Fibroblast of lung (primary cell): Measurements from ENCODE around the gene GTF2A1. TPM values are rescaled to one million over a fixed set of nuclear protein-coding genes. Genes with fewer than 3 reads are reported as not detected.
"Not testable (repeated sequence)": the region's sequence is repeated elsewhere in the genome, so short reads cannot be mapped to it uniquely, and the experiment has no call there.

Source experiments
- DNase-seq, 2 donors: peaks; one replicate each; pipeline versions ENCODE4 v3.0.0 to v3.0.0-alpha.2; 2010; ENCODE audit warnings: low read depth in 2 of 2
- H2AFZ ChIP-seq: 2 replicates; pipeline ENCODE4 v1.5.1; 2012; ENCODE audit warnings: low read length, control low read depth, inconsistent platforms
- H3K27ac ChIP-seq: 2 replicates; pipeline ENCODE4 v1.5.1; 2011; ENCODE audit warnings: low read length, control low read depth; ENCODE audit not compliant: insufficient read depth
- H3K27me3 ChIP-seq: 2 replicates; pipeline ENCODE4 v1.5.1; 2011; ENCODE audit warnings: mild to moderate bottlenecking, low read length; ENCODE audit not compliant: control insufficient read depth, insufficient read depth
- H3K36me3 ChIP-seq: 2 replicates; pipeline ENCODE4 v1.5.1; 2011; ENCODE audit warnings: low read length; ENCODE audit not compliant: control insufficient read depth, insufficient read depth
- H3K4me1 ChIP-seq: 2 replicates; pipeline ENCODE4 v1.5.1; 2011; ENCODE audit warnings: low read length; ENCODE audit not compliant: control insufficient read depth, insufficient read depth; ENCODE audit errors: extremely low read depth
- H3K4me2 ChIP-seq: 2 replicates; pipeline ENCODE4 v1.5.1; 2011; ENCODE audit warnings: low read length, control low read depth; ENCODE audit not compliant: insufficient read depth; ENCODE audit errors: extremely low read depth
- H3K4me3 ChIP-seq, 4 experiments: fragments of 200-600 bp in 1 of 4; sonication (generic) in 1 of 4; replicated peaks in 1 of 4; 2 replicates each; pipeline ENCODE4 v1.5.1; 2011 to 2016; ENCODE audit warnings: low read length in 4 of 4, low read depth in 3 of 4, mild to moderate bottlenecking in 3 of 4, control low read depth in 2 of 4, inconsistent platforms in 1 of 4, mixed read lengths in 1 of 4; ENCODE audit not compliant: insufficient read depth in 1 of 4; ENCODE audit errors: control extremely low read depth in 1 of 4
- H3K79me2 ChIP-seq: 2 replicates; pipeline ENCODE4 v1.5.1; 2012; ENCODE audit warnings: mild to moderate bottlenecking, low read length, inconsistent platforms; ENCODE audit not compliant: control insufficient read depth, insufficient read depth
- H3K9ac ChIP-seq: 2 replicates; pipeline ENCODE4 v1.5.1; 2011; ENCODE audit warnings: mild to moderate bottlenecking, low read length, control low read depth; ENCODE audit not compliant: insufficient read depth
- H3K9me3 ChIP-seq: 2 replicates; pipeline ENCODE4 v1.5.1; 2012; ENCODE audit warnings: low read depth, low read length; ENCODE audit not compliant: control insufficient read depth, insufficient read depth
- H4K20me1 ChIP-seq: 2 replicates; pipeline ENCODE4 v1.5.1; 2011; ENCODE audit warnings: low read length; ENCODE audit not compliant: control insufficient read depth, insufficient read depth; ENCODE audit errors: extremely low read depth
- EZH2 ChIP-seq: IDR thresholded peaks from 2 replicates; pipeline ENCODE4 v1.5.1; 2012; ENCODE audit warnings: low read length, control low read depth, mild to moderate bottlenecking; ENCODE audit errors: missing control alignments
- polyA plus RNA-seq, 2 donors: library from polyadenylated mRNA; depleted of rRNA in 1 of 2; stranded (reverse) in 1 of 2; unstranded in 1 of 2; fragments of >200 nt; gene quantifications; 2 replicates each; pipeline ENCODE4 v1.2.1, GENCODE V29; 2011 to 2012; ENCODE audit warnings: missing spikeins in 1 of 2
- total RNA-seq: library from RNA; depleted of rRNA; stranded (reverse); fragments of >200 nt; gene quantifications from 2 replicates; pipeline ENCODE4 v1.2.1, GENCODE V29; 2014
- TF ChIP-seq, protein P1 (sequence below), 2 donors: IDR thresholded peaks in 1 of 2; conservative IDR thresholded peaks in 1 of 2; 1 replicate in 1 of 2; 2 replicates in 1 of 2; pipeline ENCODE4 v1.5.1; 2011 to 2012; ENCODE audit warnings: low read length in 2 of 2, control low read depth in 1 of 2, inconsistent platforms in 1 of 2, low read depth in 1 of 2, mild to moderate bottlenecking in 1 of 2

Gene GTF2A1
- total and polyA plus RNA-seq, 2 donors (not counting 1 experiment from before 2014, with no cell fraction given), result 23.2 to 32.7 TPM

DNA sequence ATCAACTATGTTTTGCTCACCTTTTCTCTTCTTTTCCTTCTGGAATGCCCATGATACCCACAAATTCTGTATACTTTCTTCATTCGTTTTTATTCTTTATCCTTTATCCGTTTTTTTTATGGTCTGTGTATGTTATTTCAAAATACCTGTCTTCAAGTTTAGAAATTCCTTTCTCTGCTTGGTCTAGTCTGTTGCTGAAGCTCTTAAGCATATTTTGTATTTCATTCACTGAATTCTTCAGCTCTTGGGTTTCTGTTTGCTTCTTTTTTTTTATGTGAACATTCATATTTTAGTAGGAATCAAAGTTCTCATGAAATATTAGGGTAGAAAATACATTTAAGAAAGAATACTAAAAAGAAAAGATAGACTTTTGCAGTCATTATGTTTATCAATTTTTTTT lies 22.7 kb upstream of the GTF2A1 start:
- DNase-seq, result no peak
- Histone ChIP-seq H3K4me1 (no peaks in the 10 kb centered on the region), H3K9me3 (no peaks in the 10 kb centered on the region), H3K9ac (no peak overlapping the region), H3K4me3 (no peak overlapping the region), H3K27ac (no peak overlapping the region), H3K36me3 (no peaks in the 10 kb centered on the region), H3K27me3 (no peaks in the 10 kb centered on the region), H3K4me2 (no peak overlapping the region), H4K20me1 (no peaks in the 10 kb centered on the region), H3K79me2 (no peaks in the 10 kb centered on the region), H2AFZ (no peak overlapping the region)
- TF ChIP-seq, protein P1, sequence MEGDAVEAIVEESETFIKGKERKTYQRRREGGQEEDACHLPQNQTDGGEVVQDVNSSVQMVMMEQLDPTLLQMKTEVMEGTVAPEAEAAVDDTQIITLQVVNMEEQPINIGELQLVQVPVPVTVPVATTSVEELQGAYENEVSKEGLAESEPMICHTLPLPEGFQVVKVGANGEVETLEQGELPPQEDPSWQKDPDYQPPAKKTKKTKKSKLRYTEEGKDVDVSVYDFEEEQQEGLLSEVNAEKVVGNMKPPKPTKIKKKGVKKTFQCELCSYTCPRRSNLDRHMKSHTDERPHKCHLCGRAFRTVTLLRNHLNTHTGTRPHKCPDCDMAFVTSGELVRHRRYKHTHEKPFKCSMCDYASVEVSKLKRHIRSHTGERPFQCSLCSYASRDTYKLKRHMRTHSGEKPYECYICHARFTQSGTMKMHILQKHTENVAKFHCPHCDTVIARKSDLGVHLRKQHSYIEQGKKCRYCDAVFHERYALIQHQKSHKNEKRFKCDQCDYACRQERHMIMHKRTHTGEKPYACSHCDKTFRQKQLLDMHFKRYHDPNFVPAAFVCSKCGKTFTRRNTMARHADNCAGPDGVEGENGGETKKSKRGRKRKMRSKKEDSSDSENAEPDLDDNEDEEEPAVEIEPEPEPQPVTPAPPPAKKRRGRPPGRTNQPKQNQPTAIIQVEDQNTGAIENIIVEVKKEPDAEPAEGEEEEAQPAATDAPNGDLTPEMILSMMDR (conservative IDR thresholded peaks at IDR 0.05 in 1 of 2, IDR thresholded peaks at IDR 0.05 in 1 of 2; ENCODE audit: low read depth in 1 of 2, low read length in 2 of 2), result no peak
- no peak for TF ChIP-seq EZH2

DNA sequence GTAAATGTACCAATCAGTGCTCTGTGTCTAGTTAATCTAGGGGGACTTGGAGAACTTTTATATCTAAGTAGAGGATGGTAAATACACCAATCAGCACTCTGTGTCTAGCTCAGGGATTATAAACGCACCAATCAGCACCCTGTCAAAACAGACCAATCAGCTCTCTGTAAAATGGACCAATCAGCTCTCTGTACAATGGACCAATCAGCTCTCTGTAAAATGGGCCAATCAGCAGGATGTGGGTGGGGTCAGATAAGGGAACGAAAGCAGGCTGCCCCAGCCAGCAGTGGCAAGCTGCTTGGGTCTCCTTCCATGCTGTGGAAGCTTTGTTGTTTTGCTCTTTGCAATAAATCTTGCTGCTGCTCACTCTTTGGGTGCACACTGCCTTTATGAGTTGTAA lies 16.1 kb upstream of the GTF2A1 start:
- H3K4me2 ChIP-seq, H3K27me3 ChIP-seq, H2AFZ ChIP-seq, H3K9me3 ChIP-seq, H3K36me3 ChIP-seq, H3K79me2 ChIP-seq, H3K4me3 ChIP-seq, H3K4me1 ChIP-seq, H3K27ac ChIP-seq, H3K9ac ChIP-seq, DNase-seq, H4K20me1 ChIP-seq: not testable (repeated sequence)

DNA sequence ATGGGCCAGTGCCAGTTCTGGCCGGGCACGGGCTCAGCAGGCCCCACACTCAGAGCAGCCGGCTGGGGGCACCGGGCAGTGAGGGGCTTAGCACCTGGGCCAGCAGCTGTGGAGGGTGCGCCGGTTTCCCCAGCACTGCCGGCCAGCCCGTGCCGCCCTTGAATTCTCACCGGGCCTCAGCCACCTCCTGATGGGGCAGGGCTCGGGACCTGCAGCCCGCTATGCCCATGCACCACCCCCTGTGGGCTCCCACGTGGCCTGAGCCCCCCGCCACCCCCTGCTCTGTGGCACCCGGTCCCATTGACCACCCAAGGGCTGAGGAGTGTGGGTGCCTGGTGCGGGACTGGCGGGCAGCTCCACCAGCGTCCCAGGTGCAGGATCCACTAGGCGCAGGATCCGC lies 15.4 kb upstream of the GTF2A1 start:
- TF ChIP-seq, protein P1 (conservative IDR thresholded peaks at IDR 0.05 in 1 of 2, IDR thresholded peaks at IDR 0.05 in 1 of 2; ENCODE audit: low read depth in 1 of 2, low read length in 2 of 2), result no peak
- no peak for TF ChIP-seq EZH2
- Histone ChIP-seq H3K27me3 (no peaks in the 10 kb centered on the region), H3K4me1 (no peaks in the 10 kb centered on the region), H3K4me3 (no peak overlapping the region), H3K4me2 (no peak overlapping the region), H2AFZ (no peak overlapping the region), H3K36me3 (no peaks in the 10 kb centered on the region), H3K79me2 (no peaks in the 10 kb centered on the region), H3K9ac (no peak overlapping the region), H3K27ac (no peak overlapping the region), H3K9me3 (no peaks in the 10 kb centered on the region), H4K20me1 (no peaks in the 10 kb centered on the region)
- DNase-seq, result no peak
